ENCODE results near the gene PPM1H. TPM values are rescaled to one million over a fixed set of nuclear protein-coding genes. Genes with fewer than 3 reads are reported as not detected.
"Not testable (repeated sequence)": the region's sequence is repeated elsewhere in the genome, so short reads cannot be mapped to it uniquely, and the experiment has no call there.

Gene PPM1H
- total RNA-seq, 4 donors from 2014 or later, result 1.1 to 2.4 (median 1.7) TPM

DNA sequence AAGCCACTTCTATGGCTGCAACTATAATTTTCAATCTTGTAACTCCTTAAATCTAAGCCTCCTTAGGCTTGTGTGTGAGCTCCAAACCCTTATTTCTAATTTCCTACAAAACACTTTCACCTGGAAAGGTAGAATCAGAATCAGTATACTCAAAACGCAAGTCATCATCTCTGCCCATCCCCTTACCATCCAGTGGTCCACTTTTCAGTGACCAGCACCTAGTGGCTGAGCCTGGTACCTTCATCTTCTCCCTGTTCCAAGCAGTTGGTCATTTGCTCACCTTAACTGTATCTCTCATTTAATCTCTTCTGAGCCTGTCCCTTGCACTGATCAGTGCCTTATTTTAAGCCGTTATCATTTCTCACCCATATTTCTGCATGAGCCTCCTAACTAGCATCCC, 107.9 kb downstream of the PPM1H start:
- 92 to 96% methylated on average over 2 of the region's 2 CpGs for WGBS, 2 donors
- intact Hi-C loops (cut with DNase I; ENCODE audit: low total_unique reads), result no loop called here
- H3K4me3 ChIP-seq (ENCODE audit: low read depth, poor library complexity, severe bottlenecking), result no peak overlapping the region
- TF ChIP-seq, protein P1, sequence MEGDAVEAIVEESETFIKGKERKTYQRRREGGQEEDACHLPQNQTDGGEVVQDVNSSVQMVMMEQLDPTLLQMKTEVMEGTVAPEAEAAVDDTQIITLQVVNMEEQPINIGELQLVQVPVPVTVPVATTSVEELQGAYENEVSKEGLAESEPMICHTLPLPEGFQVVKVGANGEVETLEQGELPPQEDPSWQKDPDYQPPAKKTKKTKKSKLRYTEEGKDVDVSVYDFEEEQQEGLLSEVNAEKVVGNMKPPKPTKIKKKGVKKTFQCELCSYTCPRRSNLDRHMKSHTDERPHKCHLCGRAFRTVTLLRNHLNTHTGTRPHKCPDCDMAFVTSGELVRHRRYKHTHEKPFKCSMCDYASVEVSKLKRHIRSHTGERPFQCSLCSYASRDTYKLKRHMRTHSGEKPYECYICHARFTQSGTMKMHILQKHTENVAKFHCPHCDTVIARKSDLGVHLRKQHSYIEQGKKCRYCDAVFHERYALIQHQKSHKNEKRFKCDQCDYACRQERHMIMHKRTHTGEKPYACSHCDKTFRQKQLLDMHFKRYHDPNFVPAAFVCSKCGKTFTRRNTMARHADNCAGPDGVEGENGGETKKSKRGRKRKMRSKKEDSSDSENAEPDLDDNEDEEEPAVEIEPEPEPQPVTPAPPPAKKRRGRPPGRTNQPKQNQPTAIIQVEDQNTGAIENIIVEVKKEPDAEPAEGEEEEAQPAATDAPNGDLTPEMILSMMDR (IDR thresholded peaks at IDR 0.05), result no peak
- no peak for TF ChIP-seq POLR2A (IDR thresholded peaks at IDR 0.05)
- no peak for DNase-seq (ENCODE audit: low spot score in 2 of 2)

DNA sequence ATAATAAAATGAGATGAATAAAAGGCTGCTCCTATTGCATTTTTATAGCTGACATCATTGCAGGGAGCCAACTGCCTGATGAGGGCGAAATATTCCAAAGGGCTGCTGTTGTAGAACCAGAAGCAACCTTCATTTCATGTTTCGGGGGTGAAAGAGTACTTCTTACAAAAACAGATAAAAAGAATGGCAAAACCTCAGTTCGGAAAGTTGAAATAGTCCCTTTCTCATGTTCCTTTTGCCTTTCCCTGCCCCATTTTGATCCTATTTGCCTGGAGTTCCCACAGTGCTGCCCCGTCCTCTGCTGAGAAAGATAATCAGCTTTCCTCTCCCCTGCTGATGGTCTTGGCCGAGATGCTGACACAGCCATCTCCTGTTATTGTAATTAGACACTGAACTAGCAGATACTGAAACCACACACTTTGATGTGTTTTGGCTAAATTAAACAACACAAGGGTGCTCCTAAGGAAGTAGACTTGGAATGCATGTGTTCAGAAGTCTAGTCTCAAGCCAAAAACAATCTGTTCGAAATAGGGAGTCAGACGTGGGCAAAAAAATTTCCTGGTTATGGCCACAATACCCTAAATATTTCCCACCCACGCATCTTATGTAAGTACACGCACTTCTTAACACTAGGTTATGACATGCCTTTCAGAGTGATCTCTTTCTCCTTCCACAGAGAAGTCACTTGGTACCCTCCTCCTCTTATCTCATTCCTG, 117.2 kb downstream of the PPM1H start:
- 57 to 60% methylated on average over 9 of the region's 9 CpGs for WGBS, 2 donors
- intact Hi-C loops (cut with DNase I; ENCODE audit: low total_unique reads), result no loop called here
- H3K4me3 ChIP-seq (ENCODE audit: low read depth, poor library complexity, severe bottlenecking), result no peak overlapping the region

DNA sequence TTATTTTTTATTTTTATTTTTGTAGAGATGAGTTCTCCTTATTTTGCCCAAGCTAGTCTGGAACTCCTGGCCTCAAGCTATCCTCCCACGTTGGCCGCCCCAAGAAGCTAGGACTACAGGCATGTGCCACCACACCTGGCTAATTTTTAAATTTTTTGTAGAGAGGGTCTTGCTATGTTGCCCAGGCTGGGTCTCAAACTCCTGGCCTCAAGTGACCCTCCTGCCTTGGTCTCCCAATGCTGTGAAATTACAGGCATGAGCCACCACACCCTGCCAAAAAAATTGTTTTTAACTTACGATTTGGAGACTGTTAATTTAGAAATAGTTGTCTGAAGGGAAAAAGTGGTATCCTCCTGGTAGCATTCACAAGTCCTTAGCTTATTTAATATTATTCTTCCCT, 120.7 kb downstream of the PPM1H start:
- DNase-seq (ENCODE audit: low spot score in 2 of 2), result no peak
- WGBS, 2 donors, result 78 to 88% methylated on average over 3 of the region's 3 CpGs
- H3K4me3 ChIP-seq (ENCODE audit: low read depth, poor library complexity, severe bottlenecking), result no peak overlapping the region
- intact Hi-C loops (cut with DNase I; ENCODE audit: low total_unique reads), result no loop called here
- TF ChIP-seq POLR2A (IDR thresholded peaks at IDR 0.05), result no peak
- TF ChIP-seq, protein P1 (IDR thresholded peaks at IDR 0.05), result no peak

More for the DNA sequence above, 117.2 kb downstream of the PPM1H start:
- no peak for TF ChIP-seq POLR2A (IDR thresholded peaks at IDR 0.05)
- TF ChIP-seq, protein P1 (IDR thresholded peaks at IDR 0.05), result no peak
- no peak for DNase-seq (ENCODE audit: low spot score in 2 of 2)

DNA sequence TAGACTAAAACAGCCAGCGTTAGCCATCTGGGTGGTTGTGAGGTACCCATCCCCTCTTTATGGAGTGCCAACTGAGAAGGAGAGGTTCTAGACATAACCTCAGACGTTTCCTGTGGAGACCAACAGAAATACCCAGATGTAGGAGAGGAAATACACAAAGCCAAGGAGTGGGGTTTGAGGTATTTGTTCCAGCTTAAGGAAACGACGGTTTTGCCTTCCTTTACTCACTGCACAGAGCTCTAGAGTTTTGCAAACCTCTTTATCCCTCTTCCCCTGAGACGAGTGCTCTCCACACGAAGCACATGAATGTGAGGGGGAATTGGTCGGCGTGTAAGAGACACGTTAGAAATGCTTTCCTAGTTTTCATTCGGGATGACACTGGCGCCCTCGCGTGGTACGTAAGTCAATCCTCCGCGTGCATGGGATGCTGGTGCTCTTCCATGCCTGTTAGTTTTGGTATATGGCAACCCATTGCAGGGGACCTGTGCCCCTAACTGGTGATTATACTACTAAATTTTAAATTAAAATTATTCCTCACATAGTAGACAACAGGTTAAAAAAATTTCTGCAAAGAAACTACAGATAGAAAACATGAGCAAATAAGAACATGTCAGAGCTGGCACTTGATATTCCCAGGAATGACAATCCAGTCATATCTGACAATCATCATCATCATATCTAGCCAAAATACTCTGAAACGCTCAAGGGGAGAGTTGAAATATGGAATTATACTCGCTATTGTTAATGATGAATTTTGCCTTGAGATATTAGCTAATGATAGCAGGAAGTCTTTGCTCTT, 121.7 kb downstream of the PPM1H start:
- no peak for TF ChIP-seq POLR2A (IDR thresholded peaks at IDR 0.05)
- TF ChIP-seq, protein P1 (IDR thresholded peaks at IDR 0.05), result no peak
- intact Hi-C loops (cut with DNase I; ENCODE audit: low total_unique reads), result no loop called here
- 9 to 10% methylated on average over 18 of the region's 18 CpGs for WGBS, 2 donors
- H3K4me3 ChIP-seq (ENCODE audit: low read depth, poor library complexity, severe bottlenecking), result no peak overlapping the region
- DNase-seq (ENCODE audit: low spot score in 2 of 2), result peak; percentile 43 to 92

DNA sequence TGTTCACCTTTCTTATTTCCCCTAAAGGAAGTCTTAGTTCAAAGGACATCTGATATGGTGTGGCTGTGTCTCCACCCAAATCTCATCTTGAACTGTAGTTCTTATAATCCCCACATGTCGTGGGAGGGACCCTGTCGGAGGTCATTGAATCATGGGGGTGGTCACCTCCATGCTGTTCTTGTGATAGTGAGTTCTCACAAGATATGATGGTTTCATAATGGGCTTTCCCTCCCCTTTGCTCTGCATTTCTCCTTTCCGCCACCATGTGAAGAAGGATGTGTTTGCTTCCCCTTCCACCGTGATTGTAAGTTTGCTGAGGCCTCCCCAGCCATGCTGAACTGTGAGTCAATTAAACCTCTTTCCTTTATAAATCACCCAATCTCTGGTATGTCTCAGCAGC, 123.5 kb downstream of the PPM1H start:
- DNase-seq (ENCODE audit: low spot score in 2 of 2); intact Hi-C loops (cut with DNase I; ENCODE audit: low total_unique reads); H3K4me3 ChIP-seq (ENCODE audit: low read depth, poor library complexity, severe bottlenecking): not testable (repeated sequence)
- 78 to 87% methylated on average over 4 of the region's 4 CpGs for WGBS, 2 donors

DNA sequence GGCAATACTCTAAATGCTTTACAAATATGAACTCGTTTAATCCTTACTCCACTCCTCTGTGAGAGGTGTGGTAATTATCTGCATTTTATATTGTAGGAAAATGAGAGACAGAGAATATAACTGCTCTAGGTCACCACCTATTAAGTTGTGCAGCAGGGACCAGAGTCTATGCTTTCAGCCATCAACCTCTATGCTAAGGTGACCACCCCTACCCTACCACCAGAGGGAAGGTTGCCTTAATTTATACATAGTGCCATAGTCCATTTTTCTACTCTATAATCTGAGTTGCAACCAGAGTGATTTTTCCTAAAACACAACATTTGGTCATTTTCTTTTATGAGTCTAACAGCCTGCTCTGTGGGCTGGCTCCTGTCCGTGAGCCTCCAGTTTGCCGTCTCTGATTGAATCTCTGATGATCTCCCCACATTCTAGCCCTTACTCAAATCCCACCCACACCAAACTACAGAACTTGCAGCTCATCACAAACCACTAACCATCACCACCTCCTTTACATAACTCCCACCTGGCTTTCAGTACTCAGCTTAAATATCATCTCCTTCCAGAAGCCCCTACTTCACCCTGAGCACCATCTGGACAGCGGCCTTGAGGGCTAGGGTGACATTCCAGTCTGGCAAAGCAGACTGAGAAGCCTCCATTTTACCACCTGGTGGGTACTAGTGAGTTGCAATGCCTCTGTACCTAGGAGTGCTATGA, 126.6 kb downstream of the PPM1H start:
- intact Hi-C loops (cut with DNase I; ENCODE audit: low total_unique reads), result no loop called here
- TF ChIP-seq POLR2A (IDR thresholded peaks at IDR 0.05), result no peak
- TF ChIP-seq, protein P1 (IDR thresholded peaks at IDR 0.05), result no peak
- no peak for DNase-seq (ENCODE audit: low spot score in 2 of 2)
- H3K4me3 ChIP-seq (ENCODE audit: low read depth, poor library complexity, severe bottlenecking), result no peak overlapping the region
- 81 to 89% methylated on average over 4 of the region's 4 CpGs for WGBS, 2 donors

Measured in lower leg skin (tissue), 4 donors.